IPS-NIHi11 (cell line): Measurements from ENCODE around the gene TBC1D9B.

ENCODE experiments used
- DNase-seq: peaks from one replicate; pipeline ENCODE4 v3.0.0; 2012; ENCODE audit warnings: mixed read lengths, low spot score

Gene TBC1D9B

GRCh38 chr5:179906795-179907555 is 722 bp downstream of the TBC1D9B start:
- DNase-seq, result peak; percentile 63

- DNase-seq, result no peak
Measured at GRCh38 chr5:179906294-179906794, 1.4 kb downstream of the TBC1D9B start.

DNA sequence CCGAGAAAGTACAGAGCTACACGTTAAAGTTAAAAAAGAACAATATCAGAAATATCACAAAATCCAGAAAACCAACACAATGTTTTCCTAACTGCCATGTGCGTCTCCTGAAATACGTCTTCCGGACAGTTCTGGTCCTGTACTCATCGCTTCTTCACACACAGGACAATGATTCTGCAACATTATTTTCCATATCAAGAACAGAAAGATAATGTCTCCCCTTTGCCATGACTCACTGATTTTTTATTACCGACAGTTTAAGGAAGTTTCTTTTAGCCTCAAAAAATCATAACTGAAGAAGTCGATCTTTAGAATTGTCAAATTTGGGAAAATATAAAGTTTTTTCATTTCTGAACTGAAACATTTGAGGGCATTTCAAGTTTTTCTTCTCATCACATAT is 2.5 kb downstream of the TBC1D9B start:
- DNase-seq, result no peak

DNA sequence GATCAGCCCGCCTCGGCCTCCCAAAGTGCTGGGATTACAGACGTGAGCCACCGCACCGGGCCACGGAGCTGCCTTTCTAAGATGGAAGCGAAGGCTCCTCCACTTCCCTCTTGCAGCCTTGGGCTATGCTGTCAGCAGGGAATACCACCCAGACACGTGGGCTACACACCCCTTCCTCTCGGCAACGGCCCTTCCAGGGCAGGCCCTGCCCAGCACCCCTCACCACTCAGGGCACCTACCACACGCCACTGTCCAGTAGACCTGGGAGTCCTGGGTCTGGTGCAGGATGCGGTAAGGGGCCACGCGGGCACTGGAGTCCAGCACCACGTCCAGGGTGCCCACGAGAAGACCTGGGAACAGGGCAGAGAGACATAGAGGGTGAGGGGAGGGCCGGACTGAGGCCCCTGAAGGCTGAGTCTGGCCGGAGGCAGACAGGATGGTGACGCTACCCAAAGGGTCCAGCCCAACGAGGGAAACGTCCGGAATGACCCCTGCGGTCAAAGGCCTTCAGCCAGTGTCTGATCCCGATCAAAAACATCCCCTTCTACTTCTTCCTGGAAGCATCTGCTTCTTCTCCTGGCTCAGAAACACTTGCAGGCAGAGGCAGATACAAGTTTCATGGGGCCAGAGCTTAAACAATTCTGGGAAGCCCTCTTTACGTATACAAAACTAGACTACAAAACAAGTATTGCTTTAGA is 3.1 kb downstream of the TBC1D9B start:
- DNase-seq, result no peak

DNA sequence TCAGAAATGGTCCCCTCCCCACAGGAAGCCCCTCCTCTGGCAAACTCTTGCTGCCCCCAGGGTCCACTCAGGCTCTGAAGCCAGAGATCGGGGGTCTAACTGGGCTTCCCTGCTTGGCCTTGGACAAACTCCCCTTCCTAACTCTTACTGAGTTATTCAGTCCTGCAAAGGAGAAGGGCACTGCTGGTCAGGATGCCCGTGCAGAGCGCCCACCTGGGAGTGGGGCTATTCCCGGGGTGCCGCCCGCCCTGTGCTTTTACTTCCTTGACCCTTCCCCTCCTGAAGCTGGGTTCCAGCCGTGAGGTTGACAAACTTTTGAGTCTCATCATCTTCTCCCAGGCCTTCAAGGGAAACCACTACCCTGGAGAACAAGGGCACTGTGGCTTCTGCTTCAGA is 4.9 kb downstream of the TBC1D9B start:
- no peak for DNase-seq

DNA sequence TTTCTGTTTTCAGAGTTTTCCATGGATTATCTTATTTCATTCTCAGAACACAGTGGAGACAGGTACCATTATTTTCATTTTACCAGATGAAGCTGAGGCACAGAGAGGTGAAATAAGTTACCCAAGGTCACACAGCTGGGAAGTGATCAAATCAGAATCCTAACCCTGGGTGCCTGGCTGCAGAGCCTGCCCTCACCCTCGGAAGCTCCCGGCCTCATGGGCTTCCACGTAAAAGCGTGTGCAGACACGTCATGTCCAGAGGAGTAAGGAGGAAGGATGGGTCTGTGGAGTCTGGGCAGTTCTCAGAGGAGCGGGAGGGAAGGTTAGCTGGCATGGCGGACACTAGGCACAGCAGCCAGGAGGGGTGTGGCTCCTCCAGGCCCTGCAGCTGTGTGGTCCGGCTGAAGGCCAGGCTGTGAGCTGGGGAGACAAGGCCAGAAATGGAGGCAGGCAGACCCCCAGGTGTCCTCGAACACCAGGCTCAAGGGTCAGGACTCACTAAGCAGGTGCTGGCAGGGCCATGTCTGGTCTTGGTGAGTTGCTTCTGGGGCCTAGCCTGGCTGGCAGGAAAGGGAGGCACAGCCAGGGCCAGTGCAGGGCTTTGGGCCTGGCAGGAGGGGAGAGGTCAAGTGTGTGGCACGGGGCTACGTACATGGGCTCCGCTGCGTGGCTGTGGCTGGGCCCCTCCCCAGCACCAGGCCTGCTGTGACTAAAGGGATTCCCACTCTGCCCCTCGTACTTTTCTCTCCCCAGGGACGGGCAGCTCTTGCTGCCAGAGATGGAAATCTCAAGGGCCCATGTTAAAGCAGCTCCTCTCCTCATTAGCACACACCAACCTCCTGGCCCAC is 5.6 kb downstream of the TBC1D9B start:
- no peak for DNase-seq

- DNase-seq, result no peak
Measured at GRCh38 chr5:179901462-179901861, 6.2 kb downstream of the TBC1D9B start.

DNA sequence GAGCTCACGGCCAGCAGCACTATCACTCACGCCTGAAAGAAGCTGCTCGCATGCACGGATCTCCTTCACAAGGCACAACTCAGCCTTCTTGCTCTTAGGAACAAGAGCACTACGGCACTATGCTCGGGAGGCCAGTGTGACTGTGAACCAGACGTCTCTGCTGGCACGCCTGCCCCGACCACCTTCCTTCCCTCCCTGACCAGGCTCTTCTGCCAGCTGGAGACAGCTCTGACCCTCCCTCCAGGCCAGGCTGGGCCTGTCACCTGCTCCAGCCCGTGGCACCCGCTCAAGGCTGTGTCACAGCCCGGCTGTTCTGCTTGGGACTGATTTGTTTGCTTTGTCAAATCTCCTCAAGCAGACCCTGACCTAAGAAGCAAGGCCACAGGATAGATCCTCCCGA is 7.0 kb downstream of the TBC1D9B start:
- no peak for DNase-seq

DNA sequence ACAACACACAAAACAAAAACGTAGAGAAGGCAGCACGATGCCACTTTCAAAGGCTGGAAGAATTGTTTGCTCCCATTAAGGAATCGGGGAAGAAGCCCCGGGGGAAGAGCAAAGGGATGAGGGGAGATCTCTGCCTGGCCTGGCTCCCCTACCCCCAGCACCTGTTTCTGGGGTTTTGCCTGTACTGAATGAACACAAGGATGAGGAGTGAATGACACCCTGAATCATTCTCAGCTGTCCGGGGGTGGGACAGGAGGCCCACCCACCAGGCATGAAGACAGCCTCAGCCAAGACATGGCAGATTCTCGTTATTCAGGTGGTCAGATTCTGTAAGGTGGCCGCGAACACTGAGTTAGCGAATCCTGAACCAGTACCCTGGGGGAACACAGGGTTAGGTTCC is 7.5 kb downstream of the TBC1D9B start:
- DNase-seq, result no peak

DNA sequence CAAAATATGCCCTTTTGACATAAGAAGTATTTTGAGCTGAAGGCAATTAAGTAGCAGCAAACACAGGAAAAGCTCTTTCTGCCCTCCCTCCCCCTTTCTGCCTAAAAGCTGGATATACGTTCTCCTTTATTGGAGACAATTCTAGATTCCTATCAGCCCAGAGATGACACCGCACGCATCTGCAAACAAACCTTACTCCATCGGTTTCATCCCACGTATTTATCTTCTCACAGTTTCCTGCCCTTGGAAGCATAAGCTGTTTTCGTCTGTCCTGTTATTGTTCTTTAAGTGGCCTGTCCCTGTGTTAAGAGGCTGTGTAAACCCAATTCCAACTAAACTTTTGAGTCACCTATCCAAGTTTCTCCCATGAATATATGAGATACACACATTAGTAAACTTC is 11.8 kb downstream of the TBC1D9B start:
- no peak for DNase-seq

DNA sequence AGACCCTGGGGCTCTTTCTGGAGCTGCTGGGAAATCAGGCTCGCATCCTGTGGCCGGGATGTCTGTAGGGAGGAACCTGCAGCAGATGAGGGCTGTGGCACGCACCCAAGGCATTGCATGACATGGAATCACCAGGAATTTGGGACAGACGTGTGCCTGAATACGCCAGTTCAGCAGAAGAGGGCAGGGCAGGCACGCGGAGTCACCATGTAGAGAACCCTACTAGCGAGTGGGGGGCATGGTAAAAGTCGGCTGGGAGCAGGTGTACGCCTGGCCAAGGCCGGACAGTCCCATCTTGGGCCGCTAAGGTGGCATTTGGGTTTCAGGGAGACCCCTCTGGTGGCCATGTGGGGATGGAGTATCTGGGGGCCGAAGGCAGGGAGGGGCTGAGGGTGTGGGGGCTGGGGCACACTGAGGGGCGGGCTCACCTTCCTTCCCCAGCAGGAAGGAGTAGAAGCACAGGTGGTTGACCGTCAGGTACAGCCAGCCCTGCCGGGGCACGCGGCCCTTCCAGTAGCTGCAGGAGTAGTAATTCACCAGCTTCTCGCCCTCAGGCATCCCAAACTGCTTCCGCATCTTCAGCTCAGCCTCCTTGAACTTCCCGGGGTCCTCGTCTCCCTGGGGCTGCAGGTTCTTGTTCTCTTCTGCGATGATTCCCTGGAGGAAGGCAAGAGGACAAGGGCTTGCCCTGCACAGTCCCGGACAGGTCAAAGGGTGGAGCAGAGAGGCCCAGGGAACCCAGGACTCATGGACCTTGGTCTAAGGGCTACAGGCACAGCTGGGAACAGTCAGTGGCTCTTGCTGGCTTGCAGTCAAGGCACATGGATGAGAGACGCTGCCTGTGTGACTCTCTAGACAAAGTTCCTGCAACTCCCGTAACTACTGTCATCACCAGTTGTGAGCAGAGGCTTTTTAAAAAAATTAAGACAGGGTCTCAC is 13.5 kb downstream of the TBC1D9B start:
- no peak for DNase-seq

DNA sequence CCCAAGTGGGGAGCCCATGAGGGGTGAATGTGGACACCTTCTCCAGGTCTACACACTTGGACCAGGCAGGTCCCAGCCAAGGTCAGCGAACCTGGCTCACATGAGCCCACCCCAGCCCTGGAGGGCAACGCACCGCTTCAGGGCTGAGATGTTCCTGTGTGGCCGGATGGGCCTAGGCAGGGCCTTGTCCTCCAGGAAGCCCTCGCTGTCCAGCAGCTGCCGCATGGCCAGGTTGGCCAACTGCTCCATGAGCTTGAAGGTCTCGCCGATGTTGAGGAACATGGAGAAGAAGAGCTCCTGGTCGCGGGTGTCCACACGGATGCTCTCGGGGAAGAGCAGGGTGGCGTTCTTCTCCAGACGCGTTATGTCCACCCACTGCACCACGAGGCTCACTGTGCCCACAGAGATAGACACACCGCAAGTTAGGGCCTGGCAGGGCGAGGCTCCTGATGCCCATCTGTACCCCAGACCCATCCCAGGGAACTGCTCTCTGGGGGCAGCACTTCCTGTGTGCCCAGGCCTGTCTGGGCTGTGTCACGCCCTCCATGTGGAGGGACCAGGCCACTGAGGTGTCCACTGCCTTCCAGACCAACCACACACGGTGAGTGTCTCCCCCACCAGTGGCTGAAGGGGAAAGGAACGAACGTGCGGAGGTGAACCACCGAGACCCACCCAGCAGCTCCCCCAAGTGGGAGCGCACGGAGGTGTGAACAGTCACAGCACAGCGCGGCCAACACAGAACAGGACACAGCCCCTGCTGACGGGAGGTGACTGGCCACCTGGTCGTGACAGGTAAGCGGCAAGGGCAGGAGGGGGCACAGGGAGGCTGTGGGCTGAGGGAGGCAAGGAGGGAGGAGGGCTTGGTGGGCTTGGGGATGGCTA is 14.4 kb downstream of the TBC1D9B start:
- DNase-seq, result no peak

DNA sequence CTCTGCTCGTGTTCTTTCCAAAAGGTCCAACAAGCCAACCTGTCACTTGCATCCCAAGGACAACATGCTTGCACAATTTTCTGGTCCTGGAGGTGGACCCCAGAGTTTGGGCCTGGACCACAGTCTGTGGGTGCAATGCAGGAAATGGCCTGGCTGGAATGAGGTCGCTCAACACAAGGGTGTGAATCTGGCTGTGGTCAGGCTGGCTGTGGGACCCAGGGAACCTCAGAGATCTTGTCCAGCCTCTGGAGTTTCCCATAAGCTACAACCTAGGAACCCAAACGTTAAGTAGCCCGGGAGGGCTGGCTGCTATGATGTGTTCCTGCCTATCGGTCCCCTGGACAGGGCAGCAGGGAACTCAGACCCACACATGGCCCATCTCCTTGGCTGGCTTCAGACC is 15.4 kb downstream of the TBC1D9B start:
- DNase-seq, result no peak

GRCh38 chr5:179890751-179891682 is 16.7 kb downstream of the TBC1D9B start:
- DNase-seq, result no peak

- no peak for DNase-seq
Measured at GRCh38 chr5:179889885-179890284, 17.8 kb downstream of the TBC1D9B start.

DNA sequence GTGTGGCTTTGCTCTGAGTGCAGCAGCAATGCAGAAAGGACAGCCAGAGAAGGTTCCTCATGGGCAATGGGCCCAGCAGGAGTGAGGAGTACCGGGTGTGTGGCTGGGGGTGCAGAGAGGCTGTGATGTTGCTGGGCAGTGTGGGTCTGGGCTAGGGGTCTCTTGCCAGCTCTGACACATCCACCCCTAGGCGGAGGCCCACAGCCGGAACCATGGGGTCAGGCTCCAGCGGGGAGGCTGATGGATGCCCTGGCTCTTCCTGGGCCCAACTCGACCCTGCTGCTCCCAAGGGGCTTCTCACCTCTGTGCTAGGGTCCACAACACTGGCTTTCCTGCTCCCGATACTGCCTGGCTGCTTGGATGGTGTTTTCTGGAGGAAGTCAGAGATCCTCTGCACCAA is 19.9 kb downstream of the TBC1D9B start:
- no peak for DNase-seq

- DNase-seq, result no peak
Measured at GRCh38 chr5:179887095-179887494, 20.6 kb downstream of the TBC1D9B start.

DNA sequence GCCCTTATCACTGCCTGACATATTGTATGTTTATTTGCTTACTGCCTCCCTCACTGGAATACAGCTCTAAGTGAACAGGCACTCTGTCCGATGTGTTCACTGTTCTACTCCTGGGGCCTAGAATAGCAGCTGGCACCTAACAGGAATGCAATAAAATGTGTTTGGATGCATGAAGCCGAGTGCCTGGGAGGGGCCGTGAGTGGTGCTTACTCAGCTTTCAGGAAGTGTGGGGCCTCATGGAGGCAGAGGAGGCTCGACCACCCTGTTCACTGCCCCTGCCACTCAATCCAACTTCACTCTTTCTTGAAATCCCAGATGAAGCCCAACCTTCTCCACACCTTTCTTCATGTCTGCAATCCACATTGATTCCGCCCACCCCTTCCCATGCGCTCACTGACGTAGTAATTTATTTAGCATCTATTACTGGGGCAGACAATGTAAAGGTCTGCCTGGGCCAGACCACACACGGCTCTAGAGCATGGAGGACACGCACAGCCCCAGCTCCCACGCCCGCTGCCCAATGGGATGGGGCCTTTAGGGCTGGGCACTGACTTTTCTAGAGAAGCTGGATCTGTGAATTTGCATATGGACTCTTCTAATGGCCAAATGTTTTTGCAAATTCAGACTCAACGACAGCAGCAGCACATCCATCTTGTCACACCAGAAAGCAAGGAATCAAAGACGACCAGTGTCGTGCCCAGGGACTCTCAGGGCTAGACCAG is 21.3 kb downstream of the TBC1D9B start:
- no peak for DNase-seq
